Naive thymus-derived CD4-positive, alpha-beta T cell (primary cell): ENCODE results near the gene VAC14. TPM values are rescaled to one million over a fixed set of nuclear protein-coding genes. Genes with fewer than 3 reads are reported as not detected.
A peak's percentile ranks its signal among the peaks of the same experiment; 100 is the strongest.

Experiments used
- ATAC-seq: fragments of 150-1000 bp; cut with Tn5 transposase; 2 replicates; pipeline ENCODE4 v1.10.0; 2021; ENCODE audit warnings: mild to moderate bottlenecking, moderate library complexity
- CTCF ChIA-PET: fragments of 350-600 bp; sonication (Branson Sonifier 250); formaldehyde crosslinking; loops from one replicate; lab custom pipeline; 2021; ENCODE audit warnings: antibody characterized with exemption; lab: Charles Lee
- POLR2A ChIA-PET: fragments of 350-600 bp; sonication (Branson Sonifier 250); formaldehyde crosslinking; loops from one replicate; lab custom pipeline; 2021; ENCODE audit warnings: antibody characterized with exemption, inconsistent platforms; lab: Charles Lee
- DNase-seq, 9 donors: peaks; one replicate each; pipeline versions ENCODE4 v3.0.0 to v3.0.0-alpha.2; 2020 to 2022; ENCODE audit warnings: mixed read lengths in 1 of 9
- H3K27ac ChIP-seq: one replicate; pipeline ENCODE4 v1.7.0; 2013; ENCODE audit warnings: mild to moderate bottlenecking, low read depth, low read length, moderate library complexity
- H3K27me3 ChIP-seq, 2 donors: one replicate each; pipeline ENCODE4 v1.7.0; 2013; ENCODE audit warnings: low read length in 2 of 2, mild to moderate bottlenecking in 2 of 2, moderate library complexity in 2 of 2; ENCODE audit not compliant: control insufficient read depth in 2 of 2, insufficient read depth in 2 of 2
- H3K36me3 ChIP-seq, 3 experiments: 1 replicate in 2 of 3; 2 replicates in 1 of 3; pipeline ENCODE4 v1.7.0; 2013; ENCODE audit warnings: low read length in 3 of 3, mild to moderate bottlenecking in 3 of 3, moderate library complexity in 1 of 3; ENCODE audit not compliant: insufficient read depth in 3 of 3, control insufficient read depth in 2 of 3
- H3K4me1 ChIP-seq, 2 donors: one replicate each; pipeline ENCODE4 v1.7.0; 2013; ENCODE audit warnings: low read length in 2 of 2, mild to moderate bottlenecking in 2 of 2, moderate library complexity in 1 of 2; ENCODE audit not compliant: control insufficient read depth in 2 of 2, insufficient read depth in 2 of 2
- H3K4me3 ChIP-seq: 2 replicates; pipeline ENCODE4 v1.7.0; 2013; ENCODE audit warnings: mild to moderate bottlenecking, low read length
- H3K9me3 ChIP-seq, 3 experiments: 1 replicate in 2 of 3; 2 replicates in 1 of 3; pipeline ENCODE4 v1.7.0; 2013; ENCODE audit warnings: low read length in 3 of 3; ENCODE audit not compliant: control insufficient read depth in 2 of 3
- H3K27ac Mint-ChIP-seq, 9 donors: one replicate each; pipeline ENCODE4 v1.8.0; 2020 to 2022; ENCODE audit warnings: mixed read lengths in 9 of 9, mild to moderate bottlenecking in 8 of 9, moderate library complexity in 5 of 9, inconsistent platforms in 2 of 9
- H3K27me3 Mint-ChIP-seq, 5 donors: one replicate each; pipeline ENCODE4 v1.8.0; 2021 to 2022; ENCODE audit warnings: mixed read lengths in 5 of 5, mild to moderate bottlenecking in 1 of 5
- H3K36me3 Mint-ChIP-seq, 5 donors: one replicate each; pipeline ENCODE4 v1.8.0; 2020 to 2022; ENCODE audit warnings: mixed read lengths in 5 of 5, mild to moderate bottlenecking in 3 of 5, inconsistent platforms in 1 of 5
- H3K4me1 Mint-ChIP-seq, 7 donors: one replicate each; pipeline ENCODE4 v1.8.0; 2020 to 2022; ENCODE audit warnings: mixed read lengths in 7 of 7, mild to moderate bottlenecking in 3 of 7, inconsistent platforms in 1 of 7
- H3K4me3 Mint-ChIP-seq, 10 donors: one replicate each; pipeline ENCODE4 v1.8.0; 2020 to 2022; ENCODE audit warnings: mild to moderate bottlenecking in 10 of 10, mixed read lengths in 10 of 10, moderate library complexity in 6 of 10, inconsistent platforms in 2 of 10
- H3K9me3 Mint-ChIP-seq, 11 donors: one replicate each; pipeline ENCODE4 v1.8.0; 2020 to 2022; ENCODE audit warnings: mixed read lengths in 11 of 11, mild to moderate bottlenecking in 4 of 11, inconsistent platforms in 1 of 11, moderate library complexity in 1 of 11
- intact Hi-C, 2 donors: fragments of 100-400 bp; cut with micrococcal nuclease; formaldehyde crosslinking; loops; one replicate each; pipeline ENCODE4 v1.15.1; 2023
- polyA plus RNA-seq, 2 donors: library from polyadenylated mRNA; unstranded; fragments of 300-500 nt; fragmentation: Illumina TruSeq; gene quantifications; one replicate each; pipeline ENCODE4 v1.2.3, GENCODE V29; 2021
- total RNA-seq, 6 experiments: library from RNA in 5 of 6; stranded (reverse) in 5 of 6; gene quantifications; 1 replicate in 5 of 6; 2 replicates in 1 of 6; pipeline ENCODE4 v1.2.3 and lab custom pipeline; 2021 to 2026

Gene VAC14
- total and polyA plus RNA-seq, 7 experiments from 2014 or later = 29.2 to 61.2 (median 45.9) TPM

GRCh38 chr16:70681382-70682238 lies 119.3 kb downstream of the VAC14 start:
- DNase-seq (peak in 1 of 9 donors; percentile 7), ATAC-seq (no peak)
- ChIA-PET POLR2A (interaction anchor here (1.3 kb wide), 1 partner anchor 88 kb away, joined by 4 read pairs; no protein-coding TSS in a partner anchor), CTCF (interaction anchor here (0.7 to 3.9 kb wide), 3 partner anchors 28 to 89 kb away, joined by 4 to 33 read pairs (median 6); no protein-coding TSS in a partner anchor)
- Histone ChIP-seq H3K4me3 (no peak overlapping the region), H3K27ac (no peak overlapping the region), H3K27me3 (peaks cover 0 to 6% of the 10 kb centered on the region in 2 donors), H3K36me3 (no peaks in the 10 kb centered on the region), H3K9me3 (no peaks in the 10 kb centered on the region), H3K4me1 (peaks cover 0 to 7% of the 10 kb centered on the region in 2 donors)
- intact Hi-C loops = no loop called here
- H3K4me3 Mint-ChIP-seq = no peak overlapping the region
- H3K4me1 Mint-ChIP-seq = peaks cover 0 to 9% (median 3%) of the 10 kb centered on the region in 7 donors
- peaks cover 0 to 18% (median 4%) of the 10 kb centered on the region in 5 donors for H3K27me3 Mint-ChIP-seq
- no peak overlapping the region for H3K27ac Mint-ChIP-seq
- H3K36me3 Mint-ChIP-seq = peaks cover 0 to 3% (median 0%) of the 10 kb centered on the region in 5 donors
- peaks cover 0 to 2% (median 0%) of the 10 kb centered on the region in 11 donors for H3K9me3 Mint-ChIP-seq

DNA sequence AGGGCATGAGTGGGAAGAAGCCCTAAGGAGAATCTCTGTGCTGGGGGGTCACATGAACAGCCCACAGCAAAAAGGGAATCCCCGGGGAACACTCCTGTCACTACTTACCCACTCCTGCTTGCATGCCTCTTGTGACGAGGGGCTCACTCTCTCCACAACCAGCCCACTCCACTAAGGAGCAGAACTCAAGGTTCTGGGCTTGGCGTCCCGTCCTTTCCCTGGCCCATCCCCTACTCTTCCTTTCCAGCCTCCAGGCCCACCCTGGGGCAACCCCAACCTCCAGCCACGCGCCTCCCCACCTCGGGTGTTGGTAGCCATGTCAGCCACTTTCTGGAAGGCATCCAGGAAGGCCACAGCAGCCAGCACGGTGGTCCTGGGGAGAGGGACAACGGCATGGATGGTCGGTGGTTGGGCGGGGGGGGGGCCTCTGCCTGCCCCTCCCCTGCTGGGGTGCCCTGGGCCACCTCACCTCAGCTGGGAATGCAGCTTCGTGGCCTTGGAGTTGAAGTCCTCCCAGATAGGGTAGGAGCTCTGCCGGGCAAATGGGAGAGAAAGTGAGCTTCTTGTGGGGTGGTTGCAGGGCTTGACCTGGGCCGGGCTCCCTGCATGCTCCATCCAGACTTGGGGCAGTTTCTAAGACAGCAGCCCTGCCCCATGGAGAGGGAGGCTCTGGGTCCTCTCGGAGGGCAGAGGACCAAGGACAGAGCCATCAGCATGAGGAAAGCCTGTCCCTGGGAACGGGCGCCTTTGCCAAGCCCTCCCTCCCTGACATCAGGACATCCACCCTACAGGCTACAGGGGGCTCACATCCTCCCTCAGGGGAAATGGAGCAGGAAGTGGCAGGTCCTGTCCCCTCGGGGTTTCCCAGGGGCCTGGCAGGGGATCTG lies 120.2 kb downstream of the VAC14 start:
- DNase-seq (peak in 1 of 9 donors; percentile 7), ATAC-seq (no peak)
- ChIA-PET CTCF (interaction anchor here (0.7 to 3.9 kb wide), 3 partner anchors 27 to 90 kb away, joined by 4 to 33 read pairs (median 6); no protein-coding TSS in a partner anchor), POLR2A (interaction anchor here (1.3 kb wide), 1 partner anchor 89 kb away, joined by 4 read pairs; no protein-coding TSS in a partner anchor)
- Mint-ChIP-seq H3K4me1 (peaks cover 0 to 9% (median 0%) of the 10 kb centered on the region in 7 donors), H3K36me3 (peaks cover 0 to 3% (median 0%) of the 10 kb centered on the region in 5 donors), H3K9me3 (peaks cover 0 to 2% (median 0%) of the 10 kb centered on the region in 11 donors), H3K27ac (peak overlapping the region in 1 of 9 donors; percentile 83), H3K27me3 (peaks cover 0 to 13% (median 3%) of the 10 kb centered on the region in 5 donors), H3K4me3 (no peak overlapping the region)
- intact Hi-C loops = loop anchor here in 1 of 2 donors (1.0 kb wide), 1 partner anchor 91 kb away; no protein-coding TSS in a partner anchor
- Histone ChIP-seq H3K4me3 (no peak overlapping the region), H3K4me1 (peaks cover 0 to 7% of the 10 kb centered on the region in 2 donors), H3K27ac (no peak overlapping the region), H3K9me3 (no peaks in the 10 kb centered on the region), H3K36me3 (no peaks in the 10 kb centered on the region), H3K27me3 (peaks cover 0 to 6% of the 10 kb centered on the region in 2 donors)

GRCh38 chr16:70679671-70680494 lies 121.1 kb downstream of the VAC14 start:
- Histone ChIP-seq H3K27ac (no peak overlapping the region), H3K9me3 (no peaks in the 10 kb centered on the region), H3K27me3 (peaks cover 0 to 4% of the 10 kb centered on the region in 2 donors), H3K4me3 (no peak overlapping the region), H3K4me1 (peaks cover 0 to 3% of the 10 kb centered on the region in 2 donors), H3K36me3 (no peaks in the 10 kb centered on the region)
- intact Hi-C loops = loop anchor here (1.0 kb wide), 1 partner anchor 91 kb away; no protein-coding TSS in a partner anchor
- Mint-ChIP-seq H3K4me3 (no peak overlapping the region), H3K27me3 (peaks cover 0 to 8% (median 3%) of the 10 kb centered on the region in 5 donors), H3K27ac (no peak overlapping the region), H3K9me3 (peaks cover 0 to 2% (median 0%) of the 10 kb centered on the region in 11 donors), H3K36me3 (peaks cover 0 to 3% (median 0%) of the 10 kb centered on the region in 5 donors), H3K4me1 (peaks cover 0 to 7% (median 0%) of the 10 kb centered on the region in 7 donors)
- ChIA-PET CTCF (interaction anchor here (0.5 to 3.9 kb wide), 4 partner anchors 8 to 355 kb away, joined by 3 to 33 read pairs (median 4); no protein-coding TSS in a partner anchor), POLR2A (interaction anchor here (1.2 kb wide), 1 partner anchor 91 kb away, joined by 4 read pairs; no protein-coding TSS in a partner anchor)
- DNase-seq = peak in 2 of 9 donors; percentile 7 to 37
- no peak for ATAC-seq

- Mint-ChIP-seq H3K36me3 (peaks cover 0 to 3% (median 0%) of the 10 kb centered on the region in 5 donors), H3K4me3 (peak overlapping the region in 1 of 10 donors; percentile 30), H3K9me3 (peaks cover 0 to 4% (median 0%) of the 10 kb centered on the region in 11 donors), H3K27ac (no peak overlapping the region), H3K4me1 (peaks cover 0 to 5% (median 0%) of the 10 kb centered on the region in 7 donors), H3K27me3 (peaks cover 0 to 4% (median 3%) of the 10 kb centered on the region in 5 donors)
- Histone ChIP-seq H3K27me3 (no peaks in the 10 kb centered on the region), H3K4me1 (no peaks in the 10 kb centered on the region), H3K9me3 (no peaks in the 10 kb centered on the region), H3K36me3 (no peaks in the 10 kb centered on the region), H3K27ac (no peak overlapping the region), H3K4me3 (no peak overlapping the region)
- POLR2A ChIA-PET = interaction anchor here (1.2 kb wide), 1 partner anchor 92 kb away, joined by 4 read pairs; no protein-coding TSS in a partner anchor
- CTCF ChIA-PET = interaction anchor here (0.5 to 3.9 kb wide), 5 partner anchors 9 to 633 kb away, joined by 3 to 33 read pairs (median 4); no protein-coding TSS in a partner anchor
- intact Hi-C loops = loop anchor here in 1 of 2 donors (1.0 kb wide), 1 partner anchor 92 kb away; no protein-coding TSS in a partner anchor
- DNase-seq (peak in 1 of 9 donors; percentile 4), ATAC-seq (no peak)
Observed at GRCh38 chr16:70678898-70679670, 121.9 kb downstream of the VAC14 start.
